ENCODE data around the gene LRRC25.
"Not testable (repeated sequence)": the region's sequence is repeated elsewhere in the genome, so short reads cannot be mapped to it uniquely, and the experiment has no call there.

LRRC25 gene

DNA sequence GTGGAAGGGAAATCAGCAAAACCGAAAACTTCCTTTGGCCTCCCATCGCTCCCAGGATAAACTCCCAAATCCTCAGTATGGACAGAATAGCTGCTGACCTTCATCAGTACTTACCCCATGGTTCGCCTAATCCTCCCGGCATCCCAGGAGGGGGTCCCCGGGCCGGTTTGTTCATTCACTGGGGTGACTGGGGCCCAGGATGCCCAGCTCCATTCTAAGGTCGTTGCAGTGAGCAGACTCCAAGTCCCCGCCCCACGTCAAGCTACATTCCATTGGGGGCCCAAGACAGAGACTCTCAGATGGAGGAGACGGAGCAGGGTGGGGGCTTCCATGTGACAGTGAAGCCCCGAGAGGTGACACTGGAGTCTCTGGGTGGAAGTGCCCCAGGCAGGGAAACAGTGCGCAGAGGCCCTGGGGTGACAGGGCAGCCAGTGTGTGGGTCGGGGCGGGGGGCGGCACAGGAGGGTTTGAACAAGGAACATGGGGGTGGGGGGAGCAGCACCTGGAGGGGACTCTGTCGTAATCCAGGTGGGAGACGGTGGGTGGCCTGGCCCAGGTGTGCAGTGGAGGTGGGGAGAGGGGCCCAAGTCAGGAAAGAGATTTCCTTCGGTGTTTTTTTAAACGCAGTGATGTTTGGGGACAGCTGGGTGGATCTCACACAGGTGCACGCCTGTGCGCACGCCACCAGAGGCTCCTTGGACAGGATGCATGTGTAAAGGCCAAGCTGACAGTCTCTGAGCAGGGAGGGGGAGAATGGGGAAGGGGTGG lies 26.9 kb upstream of the LRRC25 start:
- DNase-seq = no peak

- no peak for DNase-seq
Measured at GRCh38 chr19:18423258-18424020, 26.0 kb upstream of the LRRC25 start.

- no peak for DNase-seq
Measured at GRCh38 chr19:18422530-18423191, 25.2 kb upstream of the LRRC25 start.

- no peak for DNase-seq
Measured at GRCh38 chr19:18421371-18421959, 24.0 kb upstream of the LRRC25 start.

GRCh38 chr19:18420930-18421329 lies 23.5 kb upstream of the LRRC25 start:
- DNase-seq = no peak

DNA sequence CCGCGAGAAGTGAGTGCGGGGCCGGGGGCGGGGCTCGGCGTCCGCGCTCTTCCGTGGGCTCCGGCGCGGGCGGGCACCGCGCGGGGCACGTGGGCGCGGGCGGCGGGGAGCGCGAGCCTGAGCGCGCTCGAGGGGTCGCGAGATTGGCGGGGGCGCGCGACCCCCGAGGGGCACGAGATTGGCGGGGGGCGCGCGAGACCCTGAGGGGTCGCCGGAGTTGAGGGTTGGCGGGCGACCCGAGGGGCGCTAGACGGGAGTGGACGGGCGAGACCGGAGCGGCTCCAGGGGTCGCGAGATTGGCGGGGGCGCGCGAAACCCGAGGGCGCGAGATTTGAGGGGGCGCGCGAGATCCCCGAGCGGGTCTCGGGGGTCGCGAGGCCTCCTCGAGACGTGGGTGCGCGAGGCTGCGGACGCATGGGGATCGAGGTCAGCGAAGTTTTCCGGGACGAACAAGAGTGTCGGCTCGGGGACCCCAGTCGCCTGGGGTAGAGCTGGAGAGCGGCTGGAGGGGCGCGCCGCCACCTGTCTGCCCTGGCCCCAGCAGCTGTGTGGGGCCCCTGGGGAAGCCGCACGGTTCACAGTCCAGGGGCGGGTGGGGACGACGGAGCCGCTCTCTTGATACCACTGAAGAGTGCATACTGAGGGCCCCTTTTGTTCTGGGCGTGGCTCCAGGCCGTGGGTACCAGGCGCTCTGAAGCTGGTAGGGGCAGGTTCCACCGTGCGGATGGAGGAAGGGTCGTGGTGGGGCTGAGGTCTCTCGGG lies 22.5 kb upstream of the LRRC25 start:
- no peak for DNase-seq

DNA sequence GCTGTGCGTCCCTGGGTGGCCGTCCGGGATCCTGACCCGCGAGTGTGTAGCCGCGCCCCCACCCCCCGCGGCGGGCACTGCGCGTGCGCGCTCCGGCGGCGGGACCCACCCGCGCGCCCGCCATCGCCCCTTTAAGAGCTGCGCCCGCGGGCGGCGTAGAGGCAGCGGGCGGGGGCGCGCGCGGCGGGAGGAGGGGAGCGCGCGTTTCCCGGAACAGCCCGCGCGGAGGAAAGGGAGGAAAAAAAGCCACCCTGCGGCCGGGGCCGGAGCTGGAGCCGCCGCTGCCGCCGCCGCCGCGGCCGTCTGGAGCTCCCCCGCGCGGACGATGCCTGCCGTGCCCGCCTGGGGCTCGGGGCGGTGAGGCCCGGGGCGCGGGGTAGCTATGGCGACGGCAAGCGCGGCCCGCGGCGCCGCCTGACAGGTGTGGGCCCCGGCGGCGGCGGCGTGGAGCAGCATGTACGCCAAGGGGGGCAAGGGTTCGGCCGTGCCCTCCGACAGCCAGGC lies 21.8 kb upstream of the LRRC25 start, which contains the start of gene SSBP4:
TSS of gene SSBP4 (plus strand) at position 204 of the 504 bp plus-strand sequence. CDS start at position 455, 251 bp downstream.
- no peak for DNase-seq

GRCh38 chr19:18418483-18419194 lies 21.2 kb upstream of the LRRC25 start:
- DNase-seq = no peak

DNA sequence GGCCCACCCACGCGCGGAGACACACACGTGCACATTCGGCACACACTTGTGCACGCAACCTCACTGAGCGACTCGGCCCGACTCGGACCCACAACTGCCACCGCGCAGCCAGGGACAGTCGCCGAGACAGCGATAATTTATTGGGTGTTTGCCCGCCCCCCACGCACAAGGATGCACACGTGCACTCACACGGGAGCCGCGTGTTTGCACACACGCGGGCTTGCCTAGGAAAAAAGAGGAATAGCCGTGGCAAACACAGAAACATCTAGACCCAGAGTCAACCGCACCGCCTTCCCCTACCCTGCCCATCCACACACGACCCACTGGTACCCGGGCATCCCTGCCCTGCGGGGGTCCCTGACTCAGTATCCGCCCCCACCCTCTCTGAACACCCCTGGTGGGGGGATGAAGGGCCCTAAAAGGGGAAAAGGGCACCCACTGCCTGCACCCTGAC lies 20.6 kb upstream of the LRRC25 start:
- DNase-seq = no peak

DNA sequence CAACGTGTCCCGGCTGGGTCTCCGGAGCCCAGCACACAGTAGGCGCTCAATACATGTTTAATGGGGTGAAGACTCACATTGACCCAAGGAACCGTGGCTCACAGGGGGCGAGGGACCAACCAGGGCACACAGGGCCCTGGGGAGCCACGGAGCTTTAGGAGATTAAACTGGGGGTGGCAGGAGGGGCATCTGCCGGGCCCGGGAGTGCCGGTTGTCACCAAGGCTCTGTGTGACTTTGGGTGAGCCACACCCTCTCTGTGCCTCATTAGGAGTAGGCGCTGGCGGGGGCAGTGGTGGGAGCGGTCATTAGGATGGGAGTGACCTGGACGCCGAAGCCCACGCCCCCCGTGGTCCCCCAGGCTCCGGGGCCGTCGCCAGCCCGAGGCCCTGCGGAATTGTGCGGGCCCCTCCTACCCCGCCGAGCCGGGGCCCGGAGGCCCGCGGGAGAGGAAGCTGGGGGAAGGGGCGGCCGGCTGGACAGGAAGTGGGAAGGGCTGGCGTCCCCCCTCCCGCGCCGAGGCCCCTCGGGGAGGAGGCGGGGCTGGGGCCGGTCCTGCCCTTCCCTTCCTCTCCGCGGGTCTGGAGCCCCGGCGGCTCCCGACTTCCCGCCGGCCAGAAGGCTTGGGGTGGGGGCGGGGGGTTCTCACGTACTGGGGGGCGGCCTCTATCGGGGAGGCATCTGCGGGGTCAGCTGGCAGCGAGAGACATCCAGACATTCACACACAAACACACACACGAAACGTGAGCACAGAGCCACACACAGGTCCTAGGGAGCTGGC lies 20.0 kb upstream of the LRRC25 start:
- no peak for DNase-seq

DNA sequence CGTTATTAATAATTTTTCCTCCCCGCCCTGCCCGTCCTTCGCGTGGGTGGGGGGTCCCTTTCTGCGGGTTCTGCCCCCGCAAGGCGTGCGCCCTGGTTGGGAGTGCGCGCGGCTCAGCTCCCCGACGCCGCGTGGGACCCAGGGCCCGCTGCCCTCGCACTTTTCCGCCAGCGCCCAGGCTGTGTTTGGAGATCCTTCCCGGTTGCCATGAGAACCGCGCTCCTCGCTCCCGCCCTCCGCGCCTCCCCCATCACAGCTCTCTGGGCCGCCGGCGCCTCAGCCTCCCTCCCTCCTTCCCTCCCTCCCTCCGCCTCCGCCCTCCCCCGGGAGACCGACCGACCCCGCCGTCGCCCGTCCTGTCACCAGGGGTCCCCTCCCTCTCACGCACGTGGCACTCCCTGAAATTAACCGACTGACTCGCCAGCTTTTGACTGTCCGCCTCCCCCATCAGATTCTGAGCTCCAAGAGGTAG lies 19.4 kb upstream of the LRRC25 start:
- no peak for DNase-seq

DNA sequence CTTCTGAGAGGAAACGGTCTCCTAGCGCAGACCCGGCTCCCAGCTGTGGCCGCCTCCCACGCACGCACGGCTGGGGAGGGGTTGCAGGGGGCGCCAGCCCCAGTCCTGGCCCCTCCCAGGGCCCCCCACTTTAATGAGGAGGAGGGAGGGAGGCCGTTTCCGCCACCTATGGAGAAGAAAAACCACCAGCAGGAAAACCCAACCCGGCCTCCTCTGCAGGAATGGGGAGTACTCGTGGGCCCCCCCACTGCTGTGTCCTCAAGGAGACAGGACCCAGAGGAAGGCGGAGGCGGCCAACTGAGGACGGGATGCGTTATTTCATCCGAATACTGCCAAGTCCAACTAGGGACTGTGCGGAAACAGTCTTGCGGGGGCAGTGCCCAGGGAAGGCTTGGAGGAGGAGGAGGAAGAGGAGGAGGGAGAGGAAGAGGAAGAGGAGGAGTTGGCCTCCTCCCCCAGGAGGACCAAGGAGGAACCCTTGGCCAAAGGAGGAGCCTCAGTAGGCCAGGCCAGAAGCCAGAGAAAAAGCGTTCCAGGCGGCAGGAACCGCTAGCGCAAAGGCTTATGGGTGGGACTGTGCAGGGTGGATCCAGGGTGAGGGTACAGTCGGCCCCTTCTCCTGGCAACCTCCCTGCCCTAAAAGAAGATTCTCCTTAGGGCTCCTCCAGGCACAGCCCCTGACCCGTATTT lies 17.9 kb upstream of the LRRC25 start:
- no peak for DNase-seq

GRCh38 chr19:18414504-18415177 lies 17.2 kb upstream of the LRRC25 start:
- no peak for DNase-seq

- DNase-seq = no peak
Measured at GRCh38 chr19:18412610-18413239, 15.3 kb upstream of the LRRC25 start.

- no peak for DNase-seq
Measured at GRCh38 chr19:18408053-18408476, 10.6 kb upstream of the LRRC25 start.

- DNase-seq = no peak
Measured at GRCh38 chr19:18406749-18407148, 9.3 kb upstream of the LRRC25 start.

DNA sequence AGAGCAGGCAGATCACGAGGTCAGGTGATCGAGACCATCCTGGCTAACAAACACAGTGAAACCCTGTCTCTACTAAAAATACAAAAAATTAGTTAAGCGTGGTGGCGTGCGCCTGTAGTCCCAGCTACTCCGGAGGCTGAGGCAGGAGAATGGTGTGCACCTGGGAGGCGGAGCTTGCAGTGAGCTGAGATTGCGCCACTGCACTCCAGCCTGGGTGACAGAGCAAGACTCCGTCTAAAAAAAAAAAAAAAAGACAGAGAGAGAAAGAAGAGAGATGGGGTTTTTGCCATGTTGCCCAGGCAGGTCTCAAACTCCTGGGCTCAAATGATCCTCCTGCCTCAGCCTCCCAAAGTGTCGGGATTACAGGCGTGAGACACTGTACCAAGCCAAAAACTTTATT lies 8.3 kb upstream of the LRRC25 start:
- DNase-seq = not testable (repeated sequence)

- DNase-seq = not testable (repeated sequence)
Measured at GRCh38 chr19:18402455-18403248, 5.2 kb upstream of the LRRC25 start.

Measured in cerebellar nuclear complex (tissue), 1 donor.